GM12892 (cell line): ENCODE results near the gene PPP2R2B.

Source experiments
- POLR2A ChIP-seq: IDR thresholded peaks from 2 replicates; pipeline ENCODE4 v1.6.1; 2011; ENCODE audit warnings: low read depth, low read length, control low read depth
- POLR2AphosphoS5 ChIP-seq: IDR thresholded peaks from 2 replicates; pipeline ENCODE4 v1.6.1; 2011; ENCODE audit warnings: low read depth, low read length, control low read depth
- TAF1 ChIP-seq: IDR thresholded peaks from 2 replicates; pipeline ENCODE4 v1.6.1; 2011; ENCODE audit warnings: low read depth, mild to moderate bottlenecking, control low read depth, low read length, borderline replicate concordance

- no peak for TF ChIP-seq POLR2AphosphoS5
- TF ChIP-seq POLR2A, result no peak
- no peak for TF ChIP-seq TAF1
Observed at GRCh38 chr5:146802945-146803522, 75.5 kb downstream of the PPP2R2B start.
